HG03469 (cell line): ENCODE data around the gene DYNC2H1.

ENCODE experiments used
- ATAC-seq: cut with Tn5 transposase; IDR thresholded peaks from one replicate; pipeline ENCODE4 v1.9.1; 2021; ENCODE audit warnings: mild to moderate bottlenecking, moderate library complexity, moderate number of reproducible peaks; ENCODE audit not compliant: unreplicated experiment

Gene DYNC2H1, protein sequence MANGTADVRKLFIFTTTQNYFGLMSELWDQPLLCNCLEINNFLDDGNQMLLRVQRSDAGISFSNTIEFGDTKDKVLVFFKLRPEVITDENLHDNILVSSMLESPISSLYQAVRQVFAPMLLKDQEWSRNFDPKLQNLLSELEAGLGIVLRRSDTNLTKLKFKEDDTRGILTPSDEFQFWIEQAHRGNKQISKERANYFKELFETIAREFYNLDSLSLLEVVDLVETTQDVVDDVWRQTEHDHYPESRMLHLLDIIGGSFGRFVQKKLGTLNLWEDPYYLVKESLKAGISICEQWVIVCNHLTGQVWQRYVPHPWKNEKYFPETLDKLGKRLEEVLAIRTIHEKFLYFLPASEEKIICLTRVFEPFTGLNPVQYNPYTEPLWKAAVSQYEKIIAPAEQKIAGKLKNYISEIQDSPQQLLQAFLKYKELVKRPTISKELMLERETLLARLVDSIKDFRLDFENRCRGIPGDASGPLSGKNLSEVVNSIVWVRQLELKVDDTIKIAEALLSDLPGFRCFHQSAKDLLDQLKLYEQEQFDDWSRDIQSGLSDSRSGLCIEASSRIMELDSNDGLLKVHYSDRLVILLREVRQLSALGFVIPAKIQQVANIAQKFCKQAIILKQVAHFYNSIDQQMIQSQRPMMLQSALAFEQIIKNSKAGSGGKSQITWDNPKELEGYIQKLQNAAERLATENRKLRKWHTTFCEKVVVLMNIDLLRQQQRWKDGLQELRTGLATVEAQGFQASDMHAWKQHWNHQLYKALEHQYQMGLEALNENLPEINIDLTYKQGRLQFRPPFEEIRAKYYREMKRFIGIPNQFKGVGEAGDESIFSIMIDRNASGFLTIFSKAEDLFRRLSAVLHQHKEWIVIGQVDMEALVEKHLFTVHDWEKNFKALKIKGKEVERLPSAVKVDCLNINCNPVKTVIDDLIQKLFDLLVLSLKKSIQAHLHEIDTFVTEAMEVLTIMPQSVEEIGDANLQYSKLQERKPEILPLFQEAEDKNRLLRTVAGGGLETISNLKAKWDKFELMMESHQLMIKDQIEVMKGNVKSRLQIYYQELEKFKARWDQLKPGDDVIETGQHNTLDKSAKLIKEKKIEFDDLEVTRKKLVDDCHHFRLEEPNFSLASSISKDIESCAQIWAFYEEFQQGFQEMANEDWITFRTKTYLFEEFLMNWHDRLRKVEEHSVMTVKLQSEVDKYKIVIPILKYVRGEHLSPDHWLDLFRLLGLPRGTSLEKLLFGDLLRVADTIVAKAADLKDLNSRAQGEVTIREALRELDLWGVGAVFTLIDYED (N-terminal part only)

GRCh38 chr11:103108933-103109817 is at the start of gene DYNC2H1:
TSS of gene DYNC2H1 (plus strand) at chr11:103109426. CDS start at chr11:103109575, 149 bp downstream.
- peak; percentile 99 for ATAC-seq

GRCh38 chr11:103061656-103062055 is 47.6 kb upstream of the DYNC2H1 start:
- no peak for ATAC-seq

DNA sequence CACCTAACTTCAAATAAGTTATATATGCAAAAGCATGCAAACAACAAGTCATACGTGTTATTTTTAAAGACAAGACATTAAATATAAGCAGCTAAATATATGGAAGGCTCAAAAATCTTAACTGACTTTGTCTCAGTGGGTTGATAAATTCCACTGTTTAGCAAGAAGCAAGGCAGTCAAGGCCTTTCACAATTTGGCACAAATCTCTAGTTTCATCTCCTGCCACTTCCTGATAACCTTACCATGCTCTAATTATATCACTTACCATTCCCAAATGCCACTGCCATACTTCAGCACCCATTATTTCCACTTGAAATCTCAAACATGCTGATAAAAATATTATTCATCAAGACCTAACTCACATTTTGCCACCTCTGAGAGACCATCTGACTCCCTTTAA is 42.1 kb upstream of the DYNC2H1 start:
- ATAC-seq, result no peak

GRCh38 chr11:103069367-103069766 is 39.9 kb upstream of the DYNC2H1 start:
- ATAC-seq, result no peak

- ATAC-seq, result peak; percentile 56
These were observed 39.1 kb upstream of the DYNC2H1 start for GRCh38 chr11:103070142-103070541.

DNA sequence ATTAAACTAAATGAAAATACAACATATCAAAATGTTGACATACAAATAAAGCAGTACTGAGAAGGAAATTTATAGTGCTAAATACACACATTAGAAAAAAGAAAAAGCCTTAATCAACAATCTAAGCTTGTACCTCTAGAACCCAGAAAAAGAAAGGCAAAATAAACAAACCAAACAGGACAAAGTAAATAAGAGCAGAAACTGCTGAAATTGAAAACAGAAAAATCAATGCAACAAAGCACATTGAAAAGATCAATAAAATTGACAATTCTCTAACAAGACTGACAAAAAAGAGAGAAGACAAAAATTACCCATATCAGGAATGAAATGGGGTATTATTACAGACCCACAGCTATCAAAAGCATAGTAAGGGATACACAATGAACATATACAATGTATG is 38.2 kb upstream of the DYNC2H1 start:
- ATAC-seq, result no peak

- no peak for ATAC-seq
These were observed 32.9 kb upstream of the DYNC2H1 start for GRCh38 chr11:103076361-103076760.

DNA sequence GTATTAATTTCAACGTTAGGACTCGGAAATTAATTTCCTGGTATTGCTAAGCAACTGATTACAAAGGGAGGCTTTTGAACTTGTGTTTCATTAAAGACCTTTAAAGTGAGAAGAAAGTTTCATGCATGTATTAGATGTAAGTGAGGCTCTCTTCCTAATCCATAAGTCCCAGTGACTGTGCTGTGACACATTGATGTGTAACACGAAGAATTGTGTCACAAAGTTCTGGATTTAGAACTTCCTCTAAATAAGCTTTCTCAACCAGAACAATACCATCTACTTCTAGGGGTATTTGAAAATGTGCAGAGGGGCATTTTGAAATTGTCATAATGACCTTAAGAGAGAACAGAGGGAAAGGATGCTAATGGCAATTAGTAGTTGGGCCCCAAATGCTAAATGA is 31.7 kb upstream of the DYNC2H1 start:
- ATAC-seq, result no peak

DNA sequence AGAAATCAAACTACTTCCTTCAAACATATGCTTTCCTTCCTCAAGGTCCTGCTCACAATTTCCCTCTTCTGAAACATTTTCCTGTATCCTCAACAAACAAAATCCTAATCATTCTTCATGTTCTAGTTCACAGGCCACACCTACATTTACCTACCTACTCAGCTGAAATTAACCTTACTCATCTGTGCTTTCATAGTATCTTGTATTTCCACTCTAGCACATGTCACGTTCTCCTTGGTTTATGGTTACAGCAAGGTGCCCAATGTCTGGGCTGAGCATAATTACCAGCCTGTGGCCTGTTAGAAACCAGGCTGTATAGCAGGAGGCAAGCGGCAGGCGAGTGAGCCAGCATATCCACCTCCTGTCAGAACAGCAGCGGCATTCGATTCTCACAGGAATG is 30.5 kb upstream of the DYNC2H1 start:
- ATAC-seq, result no peak

GRCh38 chr11:103079833-103080232 is 29.4 kb upstream of the DYNC2H1 start:
- no peak for ATAC-seq

- ATAC-seq, result no peak
These were observed 23.4 kb upstream of the DYNC2H1 start for GRCh38 chr11:103085758-103086365.

- no peak for ATAC-seq
These were observed 22.8 kb upstream of the DYNC2H1 start for GRCh38 chr11:103086461-103086860.

DNA sequence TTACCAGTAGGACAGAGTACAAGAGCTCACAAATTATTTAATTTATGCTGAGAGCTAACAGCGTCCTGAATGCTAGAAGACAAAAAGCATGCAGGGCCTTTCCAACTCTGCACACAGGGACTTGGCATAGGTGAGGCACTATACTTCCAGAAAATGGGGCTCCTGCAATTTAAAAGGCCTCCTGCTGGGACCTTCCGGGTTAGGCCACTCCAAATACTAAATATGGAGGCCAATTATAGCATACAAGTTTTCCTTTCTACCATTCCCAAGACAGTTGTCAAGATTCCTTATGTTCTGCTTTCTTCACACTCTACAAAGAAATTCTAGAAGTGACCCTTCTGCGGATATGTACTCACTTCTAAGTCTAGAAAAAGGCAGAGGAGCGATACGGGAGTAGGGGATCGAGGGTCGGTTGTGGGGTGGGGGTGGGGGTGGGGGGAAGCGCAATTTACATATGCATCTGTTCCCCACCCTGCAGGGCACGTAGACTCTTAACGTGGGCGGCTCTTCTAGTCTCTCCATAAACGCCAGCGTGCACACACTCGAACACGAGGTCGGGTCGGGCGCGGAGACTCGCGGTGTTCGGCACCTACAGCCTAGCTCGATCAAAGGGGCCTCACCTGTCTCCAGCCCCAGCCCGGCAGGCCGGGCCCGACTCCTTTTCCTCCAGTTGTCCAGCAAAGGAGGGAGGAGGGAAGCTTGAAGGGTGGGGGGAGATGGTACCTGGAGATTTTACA is 18.0 kb upstream of the DYNC2H1 start:
- peak; percentile 27 for ATAC-seq

DNA sequence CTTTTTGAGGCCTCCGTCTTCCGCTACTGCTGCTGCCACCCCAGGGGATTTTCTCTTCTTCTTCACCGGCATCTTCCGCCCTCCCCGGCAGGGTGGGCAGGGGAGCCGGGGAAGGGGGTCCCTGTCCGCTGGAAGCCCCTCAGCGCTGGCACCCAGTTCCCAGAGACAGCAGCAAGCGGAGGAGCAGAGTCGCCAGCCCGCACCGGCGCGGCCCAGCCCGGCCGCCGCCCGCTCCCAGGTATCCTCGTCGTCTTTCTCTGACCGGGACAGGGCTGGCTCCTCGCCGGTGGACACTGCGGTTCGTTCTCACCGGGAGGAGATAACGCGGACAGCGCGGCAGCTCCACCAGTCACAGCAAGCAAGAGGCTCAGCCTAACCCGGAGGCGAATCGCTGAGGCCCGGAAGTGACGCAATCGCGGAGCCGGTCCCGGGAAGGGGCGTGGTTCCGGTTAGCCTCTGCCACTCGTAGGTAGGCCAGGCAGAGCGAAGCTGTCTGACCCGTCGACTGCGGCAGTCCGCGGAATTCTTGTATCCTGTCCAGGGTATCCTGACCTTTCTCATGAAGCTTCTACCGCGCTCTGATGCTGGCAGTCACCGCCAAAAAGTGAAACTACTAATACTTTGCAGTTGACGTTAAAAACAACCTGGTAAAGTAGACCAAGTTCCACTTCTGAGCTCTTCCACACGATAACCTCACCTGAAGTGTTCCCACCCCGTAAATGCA is 17.3 kb upstream of the DYNC2H1 start, which contains the start of gene DCUN1D5:
DCUN1D5 (minus strand) TSS at position 360 of the 724 bp plus-strand sequence; CDS start at position 72, 288 bp downstream.
- peak; percentile 99 for ATAC-seq

- ATAC-seq, result no peak
These were observed 11.9 kb upstream of the DYNC2H1 start for GRCh38 chr11:103097279-103097678.

- no peak for ATAC-seq
These were observed 677 bp downstream of the DYNC2H1 start for GRCh38 chr11:103109818-103110388.

- ATAC-seq, result no peak
These were observed 1.2 kb downstream of the DYNC2H1 start for GRCh38 chr11:103110391-103110790.

- ATAC-seq, result no peak
These were observed 2.2 kb downstream of the DYNC2H1 start for GRCh38 chr11:103111400-103111799.
